Renal cortex interstitium (tissue), 11 donors: ENCODE data around the gene ARFGAP1. TPM values are rescaled to one million over a fixed set of nuclear protein-coding genes. Genes with fewer than 3 reads are reported as not detected.
"Not testable (repeated sequence)": the region's sequence is repeated elsewhere in the genome, so short reads cannot be mapped to it uniquely, and the experiment has no call there.

Source experiments
- DNase-seq, 11 donors: peaks; one replicate each; pipeline ENCODE4 v3.0.0-alpha.2; 2013; ENCODE audit warnings: low read depth in 9 of 11, low spot score in 4 of 11; ENCODE audit errors: extremely low read depth in 1 of 11
- polyA plus RNA-seq, 3 donors: library from polyadenylated mRNA; unstranded; fragments of 120-200 nt; gene quantifications; one replicate each; pipeline ENCODE4 v1.2.1, GENCODE V29; 2013; ENCODE audit not compliant: insufficient read length in 3 of 3

Gene ARFGAP1
- polyA plus RNA-seq, 3 donors: 62.4 to 90.2 (median 76.1) TPM

DNA sequence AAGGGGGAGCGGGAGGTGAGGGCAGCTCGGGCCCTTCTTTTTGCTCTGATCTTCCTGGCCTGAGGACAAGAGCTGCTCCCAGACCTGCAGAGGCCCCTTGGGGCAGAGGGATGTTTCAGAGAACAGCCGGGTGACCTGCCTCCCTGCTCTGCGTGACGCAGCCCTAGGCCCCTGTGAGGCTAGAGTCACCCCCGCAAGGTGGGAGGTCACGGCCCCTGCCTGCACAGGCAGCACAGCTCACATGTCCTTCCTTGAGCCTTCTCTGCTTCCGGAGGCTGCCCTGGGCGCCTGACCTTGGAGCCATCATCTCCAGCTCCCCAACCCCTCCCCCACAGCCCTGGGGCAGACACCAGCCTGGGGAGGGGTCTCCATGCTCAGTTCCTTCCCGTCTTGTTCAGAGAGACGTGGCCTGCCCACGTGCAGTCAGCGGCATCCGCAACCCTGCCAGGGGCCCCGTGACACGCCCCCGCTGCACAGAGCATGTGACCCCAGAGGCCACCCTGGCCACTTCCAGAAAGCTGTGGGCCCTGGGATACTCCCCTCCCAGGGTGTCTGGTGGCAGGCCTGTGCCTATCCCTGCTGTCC lies 37.1 kb upstream of the ARFGAP1 start, which contains the start of gene BIRC7:
BIRC7 (plus strand) TSS at position 507 of the 585 bp plus-strand sequence. CDS start 192 bp downstream, outside the sequence.
- no peak for DNase-seq

DNA sequence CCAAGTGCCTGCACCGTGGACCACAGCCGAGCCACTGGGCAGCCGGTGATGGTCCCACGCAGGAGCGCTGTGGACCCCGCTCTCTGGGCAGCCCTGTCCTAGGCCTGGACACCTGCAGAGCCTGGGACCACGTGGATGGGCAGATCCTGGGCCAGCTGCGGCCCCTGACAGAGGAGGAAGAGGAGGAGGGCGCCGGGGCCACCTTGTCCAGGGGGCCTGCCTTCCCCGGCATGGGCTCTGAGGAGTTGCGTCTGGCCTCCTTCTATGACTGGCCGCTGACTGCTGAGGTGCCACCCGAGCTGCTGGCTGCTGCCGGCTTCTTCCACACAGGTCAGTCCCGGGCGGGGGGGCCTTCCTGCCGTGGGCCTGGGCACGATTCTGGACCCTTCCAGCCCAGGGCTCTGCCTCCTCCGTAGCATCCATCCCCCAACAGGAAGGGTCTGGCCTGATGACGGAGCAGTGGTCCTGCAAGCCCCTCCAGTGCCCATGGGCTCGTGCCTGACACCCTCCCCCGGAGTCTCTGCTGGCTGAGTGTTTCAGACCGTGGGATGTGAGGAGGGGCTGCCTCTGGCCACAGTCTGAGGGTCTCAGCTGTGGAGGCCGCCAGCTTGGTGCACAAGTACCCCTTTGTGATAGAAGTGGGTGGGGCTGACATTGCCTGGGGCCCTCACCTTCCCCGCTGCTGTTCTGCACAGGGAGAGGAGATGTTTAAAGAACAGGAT lies 36.3 kb upstream of the ARFGAP1 start:
- DNase-seq: no peak

DNA sequence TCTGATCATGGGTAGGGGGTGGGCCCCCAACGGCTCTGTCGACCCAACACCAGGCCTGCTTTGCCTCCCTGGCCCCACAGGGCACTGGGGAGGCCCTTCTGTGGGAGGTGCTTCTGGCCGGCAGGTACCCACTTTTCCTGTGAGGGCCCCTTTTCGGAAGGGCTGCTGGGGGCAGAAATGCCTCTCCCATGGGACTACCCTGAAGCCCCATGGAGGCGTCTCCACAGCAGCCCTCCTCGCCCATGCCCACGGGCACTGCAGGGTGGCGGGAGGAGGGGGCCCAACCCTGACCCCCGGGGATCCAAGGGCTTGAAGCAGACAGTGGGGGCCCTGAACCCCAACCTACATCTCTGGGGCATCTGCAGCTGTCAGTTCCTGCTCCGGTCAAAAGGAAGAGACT lies 34.6 kb upstream of the ARFGAP1 start:
- DNase-seq: no peak

- DNase-seq: no peak
Measured at GRCh38 chr20:63238514-63239125, 34.0 kb upstream of the ARFGAP1 start.

GRCh38 chr20:63239431-63239830 lies 33.2 kb upstream of the ARFGAP1 start:
- DNase-seq: no peak

DNA sequence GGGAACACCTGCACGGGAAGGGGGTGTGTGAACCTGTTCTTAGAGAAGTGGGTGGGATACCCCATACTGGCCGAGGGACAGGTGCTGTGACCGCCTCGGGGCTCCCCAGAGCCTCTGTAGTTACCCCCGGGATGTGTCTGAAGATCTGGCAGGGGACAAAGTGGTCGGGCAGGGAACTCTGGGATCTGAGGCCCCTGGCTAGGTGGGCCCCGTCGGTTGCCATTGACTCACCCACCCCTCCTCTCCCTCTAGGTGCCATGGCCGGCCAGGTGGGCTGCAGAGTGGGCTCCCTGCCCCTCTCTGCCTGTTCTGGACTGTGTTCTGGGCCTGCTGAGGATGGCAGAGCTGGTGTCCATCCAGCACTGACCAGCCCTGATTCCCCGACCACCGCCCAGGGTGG lies 32.6 kb upstream of the ARFGAP1 start:
- no peak for DNase-seq

DNA sequence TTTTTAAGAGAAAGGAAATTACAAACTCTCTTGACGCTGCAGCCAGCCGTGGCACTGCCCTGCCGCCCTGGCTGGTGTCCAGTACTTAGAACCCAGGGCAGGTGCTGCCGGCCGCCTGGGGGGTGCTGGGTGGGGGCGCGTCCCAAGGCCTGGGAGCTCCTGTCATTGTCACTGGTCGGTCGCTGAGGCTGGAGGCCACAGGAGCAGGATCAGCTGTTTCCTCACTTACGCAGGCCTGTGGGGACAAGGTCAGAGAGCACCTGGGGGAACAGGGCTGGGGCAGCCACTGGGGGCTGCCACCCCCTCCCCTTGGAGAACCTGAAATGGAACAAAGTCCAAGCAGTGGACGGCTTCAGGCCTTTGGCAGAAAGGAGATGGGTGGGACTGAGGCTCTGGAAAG lies 31.3 kb upstream of the ARFGAP1 start:
- DNase-seq: no peak

GRCh38 chr20:63242736-63243135 lies 29.9 kb upstream of the ARFGAP1 start:
- no peak for DNase-seq

- DNase-seq: no peak
Measured at GRCh38 chr20:63243604-63244247, 28.9 kb upstream of the ARFGAP1 start.

DNA sequence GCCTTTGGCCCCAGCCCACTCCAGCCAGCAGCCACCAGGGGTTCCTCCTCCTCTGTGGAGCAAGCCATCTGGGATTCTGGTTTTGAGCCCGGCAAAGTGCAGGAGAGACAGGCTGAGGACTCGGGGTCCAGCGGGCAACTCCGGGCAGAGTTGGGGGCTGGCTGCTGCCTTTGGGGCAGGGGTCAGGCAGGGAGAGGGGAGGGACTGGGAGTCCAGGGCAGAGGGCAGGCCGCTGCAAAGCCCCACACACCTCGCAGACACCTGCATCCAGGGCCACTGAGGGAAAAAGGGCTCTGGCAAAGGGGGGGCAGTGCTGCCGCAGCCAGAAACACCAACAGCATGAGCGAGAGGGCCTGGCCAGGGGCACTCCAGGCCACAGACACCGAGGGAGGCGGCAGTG lies 28.1 kb upstream of the ARFGAP1 start:
- no peak for DNase-seq

DNA sequence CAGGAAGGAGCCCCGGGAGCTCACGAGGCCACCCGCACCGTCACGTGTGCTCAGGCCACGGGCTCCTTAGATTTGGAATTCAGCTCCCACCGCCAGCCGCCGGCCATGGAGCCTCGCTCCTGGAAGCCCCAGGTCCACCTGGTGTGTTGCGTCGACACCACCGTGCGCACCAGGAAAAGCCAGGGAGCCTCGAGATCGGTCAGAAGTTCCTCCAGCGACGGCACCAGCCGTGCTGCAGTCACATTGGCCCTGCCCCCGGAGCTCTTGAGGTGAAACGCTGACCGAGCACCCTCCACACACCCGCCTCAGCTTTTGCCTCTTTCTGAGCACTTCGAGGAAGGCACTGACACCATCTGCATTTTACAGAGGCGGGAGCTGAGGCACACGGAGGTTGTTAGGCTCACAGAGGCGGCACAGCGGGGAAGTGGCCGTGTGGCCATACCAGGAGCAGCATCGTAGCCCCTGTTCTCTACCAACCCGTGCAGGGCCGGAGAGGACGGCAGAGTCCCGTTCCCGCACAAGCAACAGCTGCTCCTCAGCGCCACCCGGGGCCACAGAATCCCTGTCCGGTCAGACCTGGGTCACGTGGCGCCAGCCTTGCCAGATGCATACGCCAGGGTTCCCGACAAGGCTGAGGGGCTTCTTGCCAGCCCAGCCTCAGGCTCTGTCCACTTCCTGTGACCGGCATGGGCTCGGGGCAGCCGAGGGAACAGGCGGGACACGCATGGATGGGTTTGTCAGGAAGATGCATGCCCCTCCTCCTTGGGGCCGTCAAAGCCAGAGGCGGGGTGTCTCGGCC lies 25.9 kb upstream of the ARFGAP1 start:
- no peak for DNase-seq

GRCh38 chr20:63247671-63248228 lies 24.9 kb upstream of the ARFGAP1 start:
- no peak for DNase-seq

DNA sequence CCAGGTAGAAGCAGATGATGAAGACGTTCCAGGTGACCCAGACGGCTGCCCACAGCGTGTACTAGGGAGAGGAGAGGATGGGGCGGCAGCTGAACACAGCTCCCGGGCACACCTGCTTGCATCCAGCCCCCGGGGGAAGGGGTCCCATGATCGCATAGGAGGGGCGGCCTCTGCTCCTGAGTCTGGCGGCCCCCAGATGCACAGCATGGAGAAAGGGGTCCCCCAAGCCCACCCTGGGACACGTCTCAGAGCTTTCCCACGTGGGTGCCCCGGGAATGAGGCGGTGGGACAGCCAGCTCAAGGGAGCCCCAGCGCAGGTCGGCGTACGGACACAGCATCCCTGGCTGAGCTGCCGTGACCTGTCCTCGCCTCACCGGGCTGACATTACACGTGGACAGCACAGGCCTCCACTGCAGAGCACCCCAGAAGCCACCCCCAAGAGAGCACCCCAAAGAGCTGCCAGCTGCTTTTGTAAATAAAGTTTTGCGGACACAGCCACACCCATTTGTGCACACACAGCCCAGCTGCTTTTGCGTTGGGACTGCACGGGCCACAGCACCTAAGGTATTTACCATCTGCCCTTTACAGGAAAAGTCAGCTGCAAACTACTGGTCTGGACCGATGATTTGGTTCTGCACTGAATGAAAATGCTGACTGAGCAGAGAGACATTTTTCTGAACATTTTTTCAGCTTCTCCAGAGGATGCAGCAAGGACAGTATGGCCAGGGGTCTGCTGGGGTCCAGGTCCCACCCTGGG lies 23.6 kb upstream of the ARFGAP1 start:
- DNase-seq: no peak

DNA sequence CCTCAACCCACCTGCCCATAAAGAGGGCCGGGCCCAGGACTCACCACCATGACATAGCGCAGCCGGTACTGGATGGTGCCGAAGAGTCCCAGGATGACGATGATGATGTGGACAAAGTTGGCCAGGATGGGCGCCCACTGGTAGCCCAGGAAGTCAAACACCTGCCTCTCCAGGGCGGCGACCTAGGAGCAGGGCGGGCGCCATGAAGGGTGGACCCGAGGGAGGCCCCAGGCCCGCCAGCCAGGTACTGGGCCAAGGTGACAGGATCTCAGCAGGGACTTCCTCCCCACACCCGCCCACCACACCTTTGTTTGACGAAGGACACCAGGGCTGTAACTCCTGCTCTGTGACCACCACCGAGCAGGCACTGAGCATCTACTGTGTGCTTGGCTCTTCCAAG lies 22.7 kb upstream of the ARFGAP1 start:
- DNase-seq: no peak

DNA sequence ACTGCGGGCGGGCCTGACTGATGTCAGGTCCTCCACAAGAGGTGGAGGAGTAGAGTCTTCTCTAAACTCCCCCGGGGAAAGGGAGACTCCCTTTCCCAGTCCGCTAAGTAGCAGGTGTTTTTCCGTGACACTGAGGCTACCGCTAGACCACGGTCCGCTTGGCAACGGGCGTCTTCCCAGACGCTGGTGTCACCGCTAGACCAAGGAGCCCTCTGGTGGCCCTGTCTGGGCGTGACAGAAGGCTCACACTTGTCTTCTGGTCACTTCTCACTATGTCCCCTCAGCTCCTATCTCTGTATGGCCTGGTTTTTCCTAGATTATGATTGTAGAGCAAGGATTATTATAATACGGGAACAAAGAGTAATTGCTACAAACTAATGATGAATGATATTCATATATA lies 21.3 kb upstream of the ARFGAP1 start:
- DNase-seq: not testable (repeated sequence)

GRCh38 chr20:63252284-63252711 lies 20.3 kb upstream of the ARFGAP1 start:
- DNase-seq: no peak

- DNase-seq: no peak
Measured at GRCh38 chr20:63253065-63253437, 19.6 kb upstream of the ARFGAP1 start.
